GM18873 (cell line): ENCODE data around the gene KCNA5.

Experiments
- ATAC-seq: cut with Tn5 transposase; IDR thresholded peaks from one replicate; pipeline ENCODE4 v1.9.1; 2021; ENCODE audit warnings: mild to moderate bottlenecking, moderate library complexity, moderate number of reproducible peaks; ENCODE audit not compliant: unreplicated experiment, low FRiP score

The KCNA5 gene

GRCh38 chr12:5059358-5059757 is 15.7 kb downstream of the KCNA5 start:
- ATAC-seq = no peak

- no peak for ATAC-seq
These were observed 17.3 kb downstream of the KCNA5 start for GRCh38 chr12:5060958-5061357.

- no peak for ATAC-seq
These were observed 19.5 kb downstream of the KCNA5 start for GRCh38 chr12:5063149-5063548.

GRCh38 chr12:5064913-5065490 is 21.3 kb downstream of the KCNA5 start:
- ATAC-seq = no peak

GRCh38 chr12:5066251-5066650 is 22.6 kb downstream of the KCNA5 start:
- no peak for ATAC-seq

GRCh38 chr12:5068126-5068525 is 24.4 kb downstream of the KCNA5 start:
- ATAC-seq = no peak

GRCh38 chr12:5068619-5069018 is 24.9 kb downstream of the KCNA5 start:
- ATAC-seq = no peak

- ATAC-seq = no peak
These were observed 26.4 kb downstream of the KCNA5 start for GRCh38 chr12:5070090-5070489.

- ATAC-seq = no peak
These were observed 27.8 kb downstream of the KCNA5 start for GRCh38 chr12:5071496-5071895.

- ATAC-seq = no peak
These were observed 28.6 kb downstream of the KCNA5 start for GRCh38 chr12:5072311-5072710.

GRCh38 chr12:5073054-5073453 is 29.4 kb downstream of the KCNA5 start:
- no peak for ATAC-seq

- no peak for ATAC-seq
These were observed 30.2 kb downstream of the KCNA5 start for GRCh38 chr12:5073853-5074252.

GRCh38 chr12:5076761-5077160 is 33.1 kb downstream of the KCNA5 start:
- no peak for ATAC-seq

GRCh38 chr12:5078423-5078822 is 34.7 kb downstream of the KCNA5 start:
- ATAC-seq = no peak

GRCh38 chr12:5081016-5081415 is 37.3 kb downstream of the KCNA5 start:
- ATAC-seq = no peak

- ATAC-seq = no peak
These were observed 40.5 kb downstream of the KCNA5 start for GRCh38 chr12:5083955-5084849.

- ATAC-seq = no peak
These were observed 42.2 kb downstream of the KCNA5 start for GRCh38 chr12:5085896-5086295.

- ATAC-seq = no peak
These were observed 44.3 kb downstream of the KCNA5 start for GRCh38 chr12:5087831-5088554.

GRCh38 chr12:5088586-5089264 is 45.0 kb downstream of the KCNA5 start:
- ATAC-seq = no peak

GRCh38 chr12:5094551-5094950 is 50.9 kb downstream of the KCNA5 start:
- ATAC-seq = no peak

- no peak for ATAC-seq
These were observed 51.3 kb downstream of the KCNA5 start for GRCh38 chr12:5094986-5095385.
